K562 (cell line): Measurements from ENCODE around the gene ARHGEF7. TPM values are rescaled to one million over a fixed set of nuclear protein-coding genes. Genes with fewer than 3 reads are reported as not detected.

Experiments used
- ATAC-seq: fragments of 200-7000 bp; cut with Tn5 transposase; 3 replicates; pipeline ENCODE4 v1.9.1; 2020; ENCODE audit warnings: moderate library complexity
- BruUV-seq: library from RNA; stranded (reverse); fragments of 400-500 nt; replicated peaks from 2 replicates; lab custom pipeline; 2021; lab: Mats Ljungman, UMichigan
- CTCF ChIA-PET: fragments of 300-600 bp; formaldehyde crosslinking; extraction: SDS; loops from one replicate; lab custom pipeline; 2021; ENCODE audit warnings: low intra/inter-chr PET ratio; lab: Yijun Ruan, JAX
- POLR2A ChIA-PET: fragments of 300-600, 350-650 bp; sonication (Branson Sonifier 250); formaldehyde crosslinking; extraction: SDS; loops from one replicate; lab custom pipeline; 2021; ENCODE audit warnings: antibody characterized with exemption, inconsistent platforms; lab: Yijun Ruan, JAX
- DNase-seq, 4 experiments: peaks; one replicate each; pipeline versions ENCODE4 v3.0.0 to v3.0.0-alpha.2; 2011 to 2018; ENCODE audit warnings: low spot score in 3 of 4, mixed read lengths in 3 of 4; ENCODE audit errors: extremely low read depth in 1 of 4
- FAIRE-seq: peaks from 2 replicates; lab custom pipeline; 2011; peaks lifted over from hg19 to GRCh38; lab: Jason Lieb, UNC
- H2AFZ ChIP-seq: 2 replicates; pipeline ENCODE4 v1.6.0; 2011; ENCODE audit warnings: low read depth, low read length, control low read depth, inconsistent platforms
- H3K27ac ChIP-seq: fragments of 200-600 bp; 3 replicates; pipeline ENCODE4 v1.8.0; 2011; ENCODE audit warnings: low read depth, mild to moderate bottlenecking, control low read depth, inconsistent platforms, low read length, moderate library complexity, mixed read lengths; ENCODE audit errors: extremely low read depth
- H3K27me3 ChIP-seq, 2 experiments: fragments of 300-600 bp in 1 of 2; 2 replicates in 1 of 2; 3 replicates in 1 of 2; pipeline versions ENCODE4 v1.6.0 to v1.8.0; 2011; ENCODE audit warnings: inconsistent platforms in 2 of 2, low read length in 2 of 2, mild to moderate bottlenecking in 1 of 2, mixed read lengths in 1 of 2, moderate library complexity in 1 of 2; ENCODE audit not compliant: control insufficient read depth in 2 of 2, insufficient read depth in 2 of 2
- H3K36me3 ChIP-seq: fragments of 300-600 bp; 3 replicates; pipeline ENCODE4 v1.8.0; 2011; ENCODE audit warnings: mild to moderate bottlenecking, low read length, inconsistent platforms; ENCODE audit not compliant: control insufficient read depth, insufficient read depth
- H3K4me1 ChIP-seq, 2 experiments: fragments of 200-600 bp in 1 of 2; replicated peaks in 1 of 2; 2 replicates in 1 of 2; 3 replicates in 1 of 2; pipeline versions ENCODE4 v1.5.1 to v1.8.0; 2011; ENCODE audit warnings: inconsistent platforms in 2 of 2, low read length in 2 of 2, mild to moderate bottlenecking in 1 of 2, mixed read lengths in 1 of 2, moderate library complexity in 1 of 2; ENCODE audit not compliant: control insufficient read depth in 2 of 2, insufficient read depth in 2 of 2
- H3K4me2 ChIP-seq: 2 replicates; pipeline ENCODE4 v1.6.1; 2011; ENCODE audit warnings: low read length, control low read depth, inconsistent platforms, mixed read lengths; ENCODE audit not compliant: insufficient read depth
- H3K4me3 ChIP-seq: fragments of 200-600 bp; sonication (generic), shearing (Covaris generic); 2 replicates; pipeline ENCODE4 v1.5.1; 2016; ENCODE audit warnings: control low read depth, inconsistent platforms
- H3K79me2 ChIP-seq: fragments of 200-600 bp; 3 replicates; pipeline ENCODE4 v1.8.0; 2011; ENCODE audit warnings: low read length, inconsistent platforms; ENCODE audit not compliant: control insufficient read depth, insufficient read depth
- H3K9ac ChIP-seq, 2 experiments: 2 replicates each; pipeline versions ENCODE4 v1.6.0 to v1.6.1; 2011; ENCODE audit warnings: low read depth in 2 of 2, low read length in 2 of 2, control low read depth in 1 of 2, inconsistent platforms in 1 of 2, mild to moderate bottlenecking in 1 of 2, mixed read lengths in 1 of 2; ENCODE audit not compliant: insufficient read depth in 1 of 2
- H3K9me1 ChIP-seq: one replicate; pipeline ENCODE4 v1.6.0; 2011; ENCODE audit warnings: inconsistent platforms, mild to moderate bottlenecking, low read length, moderate library complexity; ENCODE audit not compliant: control insufficient read depth, insufficient read depth
- H3K9me3 ChIP-seq: replicated peaks from 2 replicates; pipeline ENCODE4 v1.5.1; 2011; ENCODE audit warnings: low read depth, low read length, inconsistent platforms; ENCODE audit not compliant: control insufficient read depth, insufficient read depth
- H4K20me1 ChIP-seq: replicated peaks from 2 replicates; pipeline ENCODE4 v1.6.1; 2011; ENCODE audit warnings: low read length, inconsistent platforms, mixed read lengths; ENCODE audit not compliant: control insufficient read depth, insufficient read depth
- DDX20 ChIP-seq: fragments of 450-650 bp; IDR thresholded peaks from 2 replicates; pipeline ENCODE4 v1.6.1; 2016; ENCODE audit warnings: missing genetic modification characterization, low read depth, mild to moderate bottlenecking, missing compliant biosample characterization, moderate library complexity
- NFXL1 ChIP-seq: fragments of 450-650 bp; formaldehyde crosslinking; IDR thresholded peaks from 2 replicates; pipeline ENCODE4 v1.4.0; 2021; ENCODE audit warnings: mild to moderate bottlenecking
- PRDM10 ChIP-seq: fragments of 450-650 bp; IDR thresholded peaks from 2 replicates; pipeline ENCODE4 v1.6.1; 2018; ENCODE audit not compliant: partially characterized antibody
- RHOXF2B ChIP-seq: fragments of 250-450 bp; sonication (Bioruptor Pico); conservative IDR thresholded peaks from 2 replicates; pipeline ENCODE4 v1.5.1; 2021
- RNF2 ChIP-seq: sonication (generic); IDR thresholded peaks from 2 replicates; pipeline ENCODE4 v1.6.1; 2016
- TCF3 ChIP-seq: sonication (generic); formaldehyde crosslinking; IDR thresholded peaks from 2 replicates; pipeline ENCODE4 v1.4.0; 2020; ENCODE audit warnings: mild to moderate bottlenecking, missing genetic modification reagents
- TSC22D4 ChIP-seq: fragments of 450-650 bp; IDR thresholded peaks from 2 replicates; pipeline ENCODE4 v1.6.1; 2016; ENCODE audit warnings: missing genetic modification characterization, missing biosample characterization, control low read depth
- ZC3H4 ChIP-seq: sonication (generic); formaldehyde crosslinking; IDR thresholded peaks from 2 replicates; pipeline ENCODE4 v1.9.0; 2021; ENCODE audit warnings: missing genetic modification reagents, borderline replicate concordance
- ZNF184 ChIP-seq: sonication (generic); formaldehyde crosslinking; IDR thresholded peaks from 2 replicates; pipeline ENCODE4 v1.5.0; 2020; ENCODE audit warnings: missing genetic modification reagents
- ZNF830 ChIP-seq: fragments of 250-450 bp; sonication (Bioruptor Pico); IDR thresholded peaks from 2 replicates; pipeline ENCODE4 v1.5.0; 2021; ENCODE audit warnings: mild to moderate bottlenecking
- WGBS: fragments of 100-300 bp; shearing (Covaris generic); methylation state at CpG from one replicate; pipeline ENCODE4 v1.1.6; 2016; ENCODE audit warnings: low coverage, mixed read lengths; ENCODE audit not compliant: insufficient coverage; ENCODE audit errors: missing lambda C conversion rate; 5-methylcytosine and 5-hydroxymethylcytosine counted together
- in situ Hi-C: fragments of 300-500 bp; cut with MboI; formaldehyde crosslinking; loops from 4 replicates; pipeline ENCODE4 v1.15.0; 2018; ENCODE audit warnings: inconsistent platforms, mixed read lengths
- intact Hi-C: fragments of 100-400 bp; cut with micrococcal nuclease; formaldehyde crosslinking; loops from 2 replicates; pipeline ENCODE4 v1.14.2; 2022
- polyA plus RNA-seq, 8 experiments: library from polyadenylated mRNA; depleted of rRNA in 4 of 8; stranded (reverse) in 5 of 8; unstranded in 3 of 8; fragments of >200 nt; fragmentation: Nextera tagmentation in 2 of 8; fragmentation: Illumina TruSeq in 1 of 8; extraction: Ambion mirVana in 2 of 8; extraction: Trizol in 1 of 8; gene quantifications; 2 replicates each; pipeline versions ENCODE4 v1.2.1 to v1.2.3, GENCODE V29; 2011 to 2014; ENCODE audit warnings: inconsistent platforms in 1 of 8, missing spikeins in 1 of 8
- total RNA-seq, 7 experiments: library from RNA; depleted of rRNA in 6 of 7; stranded (reverse); fragments of >200 nt in 6 of 7; fragmentation: Illumina TruSeq in 2 of 7; extraction: Trizol in 2 of 7; gene quantifications; 2 replicates each; pipeline versions ENCODE4 v1.2.1 to v1.2.3, GENCODE V29; 2011 to 2021; ENCODE audit warnings: low replicate concordance in 1 of 7

Gene ARHGEF7
- total and polyA plus RNA-seq, 9 of the 15 experiments (the other 6 are each of a cell fraction or from before 2014, with no cell fraction given) = 2.1 to 26.8 (median 17.5) TPM

- no peak for ATAC-seq
- Histone ChIP-seq H2AFZ (no peak overlapping the region), H3K4me3 (no peak overlapping the region), H3K4me1 (0 out of 5 replicates have a peak, but pooled peaks cover 0 to 2% of the 10 kb centered on the region in 2 experiments), H3K4me2 (no peak overlapping the region), H3K79me2 (peaks cover 75% of the 10 kb centered on the region), H3K36me3 (peaks cover 6% of the 10 kb centered on the region; the same call in 1 of the 3 replicates), H4K20me1 (peaks cover 7% of the 10 kb centered on the region; the same call in 1 of the 2 replicates), H3K27me3 (no peaks in the 10 kb centered on the region), H3K9me1 (peaks cover 4% of the 10 kb centered on the region), H3K9ac (no peak overlapping the region), H3K27ac (no peak overlapping the region), H3K9me3 (no peaks in the 10 kb centered on the region)
- TF ChIP-seq ZNF830 (CRISPR knock-in tag) (no peak), ZNF184 (CRISPR knock-in tag) (no peak), RNF2 (no peak), TSC22D4 (tag) (no peak), TCF3 (CRISPR knock-in tag) (no peak), PRDM10 (no peak), RHOXF2B (CRISPR knock-in tag) (no peak), DDX20 (tag) (no peak), NFXL1 (CRISPR knock-in tag) (no peak), ZC3H4 (CRISPR knock-in tag) (no peak)
- DNase-seq = no peak
- no TSS peak for BruUV-seq
- in situ Hi-C loops (no loop called here), intact Hi-C loops (no loop called here)
- WGBS = 96% methylated on average over 14 of the region's 14 CpGs
- FAIRE-seq = no peak
- ChIA-PET CTCF (no interaction called here), POLR2A (interaction anchor here (0.6 kb wide), 1 partner anchor 34 kb away, joined by 3 read pairs; no protein-coding TSS in a partner anchor)
Observed at GRCh38 chr13:111181977-111182376, 66.9 kb downstream of the ARHGEF7 start.
